Neutrophil (primary cell): ENCODE results near the gene SIDT2.

ENCODE experiments used
- H3K27ac ChIP-seq: fragments of 200-600 bp; sonication (generic); 2 replicates; pipeline ENCODE4 v1.5.1; 2016; ENCODE audit warnings: mild to moderate bottlenecking, moderate library complexity
- H3K27me3 ChIP-seq: fragments of 200-600 bp; sonication (generic); 2 replicates; pipeline ENCODE4 v1.6.0; 2016; ENCODE audit warnings: mild to moderate bottlenecking
- H3K36me3 ChIP-seq: fragments of 200-600 bp; sonication (generic); 2 replicates; pipeline ENCODE4 v1.5.1; 2017
- H3K4me1 ChIP-seq, 2 experiments: fragments of 200-600 bp in 1 of 2; sonication (generic) in 1 of 2; 1 replicate in 1 of 2; 2 replicates in 1 of 2; pipeline versions ENCODE4 v1.5.1 to v1.6.1; 2013 to 2016; ENCODE audit warnings: low read depth in 1 of 2, low read length in 1 of 2, mild to moderate bottlenecking in 1 of 2, moderate library complexity in 1 of 2; ENCODE audit not compliant: control insufficient read depth in 1 of 2, insufficient read depth in 1 of 2
- H3K4me3 ChIP-seq, 2 experiments: fragments of 200-600 bp in 1 of 2; sonication (generic) in 1 of 2; 1 replicate in 1 of 2; 2 replicates in 1 of 2; pipeline ENCODE4 v1.5.1; 2013 to 2016; ENCODE audit warnings: low read depth in 1 of 2, low read length in 1 of 2, mild to moderate bottlenecking in 1 of 2, moderate library complexity in 1 of 2
- H3K9me3 ChIP-seq: fragments of 200-600 bp; sonication (generic); 2 replicates; pipeline ENCODE4 v1.5.1; 2016
- TF ChIP-seq, protein P1 (sequence below): fragments of 200-600 bp; sonication (generic); IDR thresholded peaks from 2 replicates; pipeline ENCODE4 v1.5.1; 2016; ENCODE audit warnings: antibody characterized with exemption

SIDT2 gene

DNA sequence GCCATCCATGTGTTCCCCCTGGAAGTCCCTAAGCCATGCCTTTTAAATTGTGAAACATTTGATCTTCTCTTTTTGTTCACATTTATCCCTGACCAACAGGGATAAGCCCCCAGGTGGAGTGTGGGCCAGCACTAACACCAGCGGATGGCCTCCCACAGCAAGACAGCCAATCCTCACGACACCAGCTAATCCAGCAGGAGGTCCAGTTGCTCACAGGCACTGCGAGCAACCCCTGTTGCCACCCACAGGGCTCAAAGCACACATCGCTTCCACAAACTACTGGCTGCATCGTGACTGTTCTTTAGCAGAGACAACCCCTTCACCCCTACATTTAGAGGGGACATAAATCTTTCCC lies 51.4 kb downstream of the SIDT2 start:
- Histone ChIP-seq H3K9me3 (no peaks in the 10 kb centered on the region), H3K4me3 (no peak overlapping the region), H3K27me3 (no peaks in the 10 kb centered on the region), H3K27ac (no peak overlapping the region), H3K36me3 (peaks cover 47% of the 10 kb centered on the region), H3K4me1 (peaks cover 17 to 18% of the 10 kb centered on the region in 2 experiments)
- TF ChIP-seq, protein P1, sequence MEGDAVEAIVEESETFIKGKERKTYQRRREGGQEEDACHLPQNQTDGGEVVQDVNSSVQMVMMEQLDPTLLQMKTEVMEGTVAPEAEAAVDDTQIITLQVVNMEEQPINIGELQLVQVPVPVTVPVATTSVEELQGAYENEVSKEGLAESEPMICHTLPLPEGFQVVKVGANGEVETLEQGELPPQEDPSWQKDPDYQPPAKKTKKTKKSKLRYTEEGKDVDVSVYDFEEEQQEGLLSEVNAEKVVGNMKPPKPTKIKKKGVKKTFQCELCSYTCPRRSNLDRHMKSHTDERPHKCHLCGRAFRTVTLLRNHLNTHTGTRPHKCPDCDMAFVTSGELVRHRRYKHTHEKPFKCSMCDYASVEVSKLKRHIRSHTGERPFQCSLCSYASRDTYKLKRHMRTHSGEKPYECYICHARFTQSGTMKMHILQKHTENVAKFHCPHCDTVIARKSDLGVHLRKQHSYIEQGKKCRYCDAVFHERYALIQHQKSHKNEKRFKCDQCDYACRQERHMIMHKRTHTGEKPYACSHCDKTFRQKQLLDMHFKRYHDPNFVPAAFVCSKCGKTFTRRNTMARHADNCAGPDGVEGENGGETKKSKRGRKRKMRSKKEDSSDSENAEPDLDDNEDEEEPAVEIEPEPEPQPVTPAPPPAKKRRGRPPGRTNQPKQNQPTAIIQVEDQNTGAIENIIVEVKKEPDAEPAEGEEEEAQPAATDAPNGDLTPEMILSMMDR = no peak

DNA sequence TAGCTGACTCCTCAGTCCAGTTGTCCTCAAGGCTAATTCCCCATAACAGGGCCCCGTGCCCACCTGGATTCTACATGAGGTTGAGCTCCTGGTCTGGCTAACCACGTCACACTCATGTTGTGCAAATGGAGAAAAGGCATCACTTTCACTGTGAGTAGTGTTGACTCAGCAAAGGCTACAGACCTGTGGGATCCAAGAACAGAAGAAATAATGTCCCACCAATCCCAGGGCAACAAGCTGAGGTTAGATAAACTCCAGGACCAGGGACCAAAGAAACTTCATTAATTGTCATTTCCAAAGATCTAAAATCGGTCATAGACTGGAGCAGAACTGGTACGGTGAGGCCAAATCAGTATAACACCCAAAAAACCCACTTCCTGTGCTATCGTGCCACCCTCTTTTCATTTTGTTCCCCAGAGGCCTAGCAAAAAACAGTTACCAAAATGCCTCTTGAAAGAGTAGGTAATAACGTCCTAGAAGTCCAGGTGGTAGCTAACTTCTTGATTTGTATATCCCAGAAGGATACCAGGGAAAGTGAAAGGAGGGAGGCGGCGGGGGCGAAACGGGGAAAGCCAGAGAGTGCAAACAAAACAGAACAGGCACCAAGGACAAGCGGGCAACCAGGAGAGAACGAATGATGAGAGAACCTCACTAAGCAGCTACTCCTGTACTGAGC lies 51.9 kb downstream of the SIDT2 start:
- H3K27ac ChIP-seq = no peak overlapping the region
- no peaks in the 10 kb centered on the region for H3K9me3 ChIP-seq
- H3K4me1 ChIP-seq = peaks cover 17 to 18% of the 10 kb centered on the region in 2 experiments
- H3K4me3 ChIP-seq = no peak overlapping the region
- peaks cover 42% of the 10 kb centered on the region for H3K36me3 ChIP-seq
- no peaks in the 10 kb centered on the region for H3K27me3 ChIP-seq
- TF ChIP-seq, protein P1 = no peak

- H3K27ac ChIP-seq = peak overlapping the region; percentile 89
- H3K9me3 ChIP-seq = no peaks in the 10 kb centered on the region
- peaks cover 34% of the 10 kb centered on the region for H3K36me3 ChIP-seq
- no peaks in the 10 kb centered on the region for H3K27me3 ChIP-seq
- H3K4me1 ChIP-seq = peaks cover 17 to 18% of the 10 kb centered on the region in 2 experiments
- TF ChIP-seq, protein P1 = no peak
- peak overlapping the region; percentile 86 to 96 for H3K4me3 ChIP-seq
Observed at GRCh38 chr11:117230999-117231841, 52.7 kb downstream of the SIDT2 start.

GRCh38 chr11:117231842-117232091 lies 53.2 kb downstream of the SIDT2 start, which contains the start of gene PCSK7:
PCSK7 (minus strand) TSS chr11:117232073; CDS start chr11:117229844, 2,229 bp downstream.
- Histone ChIP-seq H3K27ac (peak within 1 kb of the TSS; percentile 89), H3K27me3 (no peaks in the 10 kb centered on the region), H3K36me3 (peaks cover 38% of the 10 kb centered on the region), H3K4me3 (peak within 1 kb of the TSS; percentile 86 to 96), H3K4me1 (peaks cover 17 to 18% of the 10 kb centered on the region in 2 experiments), H3K9me3 (no peaks in the 10 kb centered on the region)
- TF ChIP-seq, protein P1 = no peak

- Histone ChIP-seq H3K27ac (peak within 1 kb of the TSS; percentile 89), H3K9me3 (no peaks in the 10 kb centered on the region), H3K27me3 (no peaks in the 10 kb centered on the region), H3K4me3 (peak within 1 kb of the TSS; percentile 86 to 96), H3K36me3 (peaks cover 35% of the 10 kb centered on the region), H3K4me1 (peaks cover 17 to 18% of the 10 kb centered on the region in 2 experiments)
- TF ChIP-seq, protein P1 = peak; percentile 97
Observed at GRCh38 chr11:117232092-117232878, 53.7 kb downstream of the SIDT2 start, which contains the start of gene RNF214. RNF214 (plus strand) TSS chr11:117232671; CDS start chr11:117234273, 1,602 bp downstream.
